Measurements from ENCODE around the gene FLOT1.
A peak's percentile ranks its signal among the peaks of the same experiment; 100 is the strongest.
"Not testable (repeated sequence)": the region's sequence is repeated elsewhere in the genome, so short reads cannot be mapped to it uniquely, and the experiment has no call there.

Gene FLOT1

DNA sequence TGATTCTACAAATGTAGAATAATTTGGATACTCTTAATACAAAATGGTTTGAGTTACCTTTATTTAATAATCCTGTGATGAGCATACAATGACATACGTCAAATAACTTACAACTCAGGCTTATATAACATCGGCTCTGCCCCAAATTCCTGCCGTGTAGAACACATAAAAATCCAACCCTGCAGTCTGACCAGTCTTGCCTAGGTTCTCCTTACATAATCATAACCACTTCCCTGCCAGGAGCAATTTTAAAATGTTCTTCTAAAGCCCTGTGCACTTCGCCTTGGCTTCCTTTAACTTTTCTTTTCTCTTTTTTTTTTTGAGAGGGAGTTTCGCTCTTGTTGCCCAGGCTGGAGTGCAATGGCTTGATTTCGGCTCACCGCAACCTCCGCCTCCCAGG lies 18.1 kb upstream of the FLOT1 start:
- Mint-ChIP-seq H3K4me3 (no peak overlapping the region), H3K27ac (no peak overlapping the region), H3K4me1 (ENCODE audit: low read depth) (peaks cover 41% of the 10 kb centered on the region), H3K36me3 (no peaks in the 10 kb centered on the region), H3K9me3 (ENCODE audit: low read depth) (no peaks in the 10 kb centered on the region), H3K27me3 (no peaks in the 10 kb centered on the region)

DNA sequence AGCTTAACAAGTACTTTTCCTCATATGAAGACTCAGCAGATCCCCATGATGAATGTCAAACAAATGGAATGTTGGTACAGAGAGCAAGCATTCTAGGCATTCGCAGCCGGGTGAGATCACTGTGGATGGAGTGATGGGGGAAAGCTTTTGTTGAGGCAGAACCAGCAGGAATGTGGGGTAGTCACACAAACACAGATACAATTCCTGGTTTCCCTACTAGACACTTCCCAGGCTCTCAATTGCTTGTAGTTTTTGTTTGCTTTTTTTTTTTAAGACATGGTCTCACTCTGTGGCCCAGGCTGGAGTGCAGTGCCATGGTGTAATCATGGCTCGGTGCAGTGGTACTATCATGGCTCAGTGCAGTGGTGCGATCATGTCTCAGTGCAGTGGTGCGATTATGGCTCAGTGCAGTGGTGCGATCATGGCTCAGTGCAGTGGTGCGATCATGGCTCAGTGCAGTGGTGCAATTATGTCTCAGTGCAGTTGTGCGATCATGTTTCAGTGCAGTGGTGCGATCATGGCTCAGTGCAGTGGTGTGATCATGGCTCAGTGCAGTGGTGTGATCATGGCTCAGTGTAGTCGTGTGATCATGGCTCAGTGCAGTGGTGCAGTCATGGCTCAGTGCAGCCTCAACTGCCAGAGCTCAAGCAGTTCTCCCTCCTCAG lies 17.2 kb upstream of the FLOT1 start:
- Mint-ChIP-seq H3K27me3 (no peaks in the 10 kb centered on the region), H3K4me3 (no peak overlapping the region), H3K27ac (no peak overlapping the region), H3K9me3 (ENCODE audit: low read depth) (no peaks in the 10 kb centered on the region), H3K4me1 (ENCODE audit: low read depth) (peaks cover 35% of the 10 kb centered on the region), H3K36me3 (no peaks in the 10 kb centered on the region)

DNA sequence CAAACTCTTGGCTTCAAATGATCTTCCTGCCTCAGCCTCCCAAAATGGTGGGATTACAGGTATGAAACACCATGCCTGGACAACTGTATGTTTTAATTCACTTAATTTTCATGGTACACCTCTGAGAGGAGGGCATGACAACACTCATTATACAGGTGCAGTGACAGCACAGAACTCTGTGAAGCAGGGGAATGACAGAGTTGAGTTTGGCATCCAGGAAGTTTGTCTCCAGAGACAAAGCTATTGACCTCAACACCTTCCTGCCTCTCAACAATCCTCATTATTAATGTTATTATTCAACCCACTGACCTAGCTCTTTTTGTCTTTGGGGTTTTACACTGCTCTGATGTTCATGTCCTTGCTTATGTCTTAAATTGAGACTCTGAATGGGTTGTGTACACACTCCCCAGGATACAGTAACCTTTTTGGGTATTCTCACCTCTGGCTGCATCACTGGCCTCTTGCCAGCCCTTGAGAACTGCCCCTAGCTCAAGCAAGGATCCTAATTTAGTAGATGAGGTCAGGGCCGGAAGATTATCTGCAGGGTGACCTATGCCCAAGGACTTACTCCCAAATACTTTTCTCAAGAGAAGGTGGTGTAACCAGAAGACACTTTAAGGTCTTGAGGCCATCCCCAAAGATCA lies 14.9 kb upstream of the FLOT1 start:
- peaks cover 21% of the 10 kb centered on the region for H3K4me1 Mint-ChIP-seq (ENCODE audit: low read depth)

DNA sequence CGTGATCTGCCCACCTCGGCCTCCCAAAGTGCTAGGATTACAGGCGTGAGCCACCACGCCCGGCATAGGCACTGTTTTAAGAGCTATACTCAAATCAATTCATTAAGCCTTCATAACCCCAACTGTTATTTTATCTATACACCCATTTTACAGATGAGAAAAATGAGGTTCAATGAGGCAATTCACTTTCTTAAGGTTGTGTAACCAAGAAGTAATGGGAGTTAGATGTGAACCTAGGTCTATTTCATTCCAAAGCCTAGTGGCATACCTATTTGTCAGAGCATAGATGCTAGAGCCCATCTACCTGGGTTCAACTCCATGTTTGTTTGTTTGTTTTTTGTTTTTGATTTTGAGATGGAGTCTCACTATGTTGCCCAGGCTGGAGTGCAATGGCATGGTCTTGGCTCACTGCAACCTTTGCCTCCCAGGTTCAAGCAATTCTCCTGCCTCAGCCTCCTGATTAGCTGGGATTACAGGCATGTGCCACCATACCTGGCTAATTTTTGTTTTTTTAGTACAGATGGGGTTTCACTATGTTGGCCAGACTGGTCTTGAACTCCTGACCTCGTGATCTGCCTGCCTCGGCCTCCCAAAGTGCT lies 14.0 kb upstream of the FLOT1 start:
- not testable (repeated sequence) for H3K27me3 Mint-ChIP-seq; H3K9me3 Mint-ChIP-seq (ENCODE audit: low read depth); H3K4me3 Mint-ChIP-seq; H3K27ac Mint-ChIP-seq; H3K36me3 Mint-ChIP-seq
- H3K4me1 Mint-ChIP-seq (ENCODE audit: low read depth) = peaks cover 16% of the 10 kb centered on the region

More for the DNA sequence above, 14.9 kb upstream of the FLOT1 start:
- H3K27ac Mint-ChIP-seq = no peak overlapping the region
- no peak overlapping the region for H3K4me3 Mint-ChIP-seq
- H3K9me3 Mint-ChIP-seq (ENCODE audit: low read depth) = no peaks in the 10 kb centered on the region
- H3K36me3 Mint-ChIP-seq = no peaks in the 10 kb centered on the region
- no peaks in the 10 kb centered on the region for H3K27me3 Mint-ChIP-seq

DNA sequence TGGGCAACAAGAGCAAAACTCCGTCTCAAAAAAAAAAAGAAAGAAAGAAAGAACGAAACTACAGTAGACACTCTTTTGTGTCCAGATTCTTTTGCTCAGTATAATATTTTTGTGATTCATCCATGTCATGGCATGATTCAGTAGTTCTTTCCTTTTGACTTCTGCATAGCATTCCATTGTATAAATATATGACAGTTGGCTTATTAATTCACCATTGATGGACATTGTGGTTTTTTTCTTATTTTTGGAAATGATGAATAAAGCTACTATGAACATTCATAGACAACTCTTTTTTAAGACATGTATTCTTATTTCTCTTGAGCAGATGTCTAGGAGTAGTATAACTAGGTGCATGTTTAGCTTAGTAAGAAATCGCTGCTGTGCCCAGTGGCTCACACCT lies 12.1 kb upstream of the FLOT1 start:
- no peaks in the 10 kb centered on the region for H3K27me3 Mint-ChIP-seq
- H3K36me3 Mint-ChIP-seq = no peaks in the 10 kb centered on the region
- no peak overlapping the region for H3K27ac Mint-ChIP-seq
- no peak overlapping the region for H3K4me3 Mint-ChIP-seq
- H3K9me3 Mint-ChIP-seq (ENCODE audit: low read depth) = no peaks in the 10 kb centered on the region
- H3K4me1 Mint-ChIP-seq (ENCODE audit: low read depth) = peaks cover 16% of the 10 kb centered on the region

DNA sequence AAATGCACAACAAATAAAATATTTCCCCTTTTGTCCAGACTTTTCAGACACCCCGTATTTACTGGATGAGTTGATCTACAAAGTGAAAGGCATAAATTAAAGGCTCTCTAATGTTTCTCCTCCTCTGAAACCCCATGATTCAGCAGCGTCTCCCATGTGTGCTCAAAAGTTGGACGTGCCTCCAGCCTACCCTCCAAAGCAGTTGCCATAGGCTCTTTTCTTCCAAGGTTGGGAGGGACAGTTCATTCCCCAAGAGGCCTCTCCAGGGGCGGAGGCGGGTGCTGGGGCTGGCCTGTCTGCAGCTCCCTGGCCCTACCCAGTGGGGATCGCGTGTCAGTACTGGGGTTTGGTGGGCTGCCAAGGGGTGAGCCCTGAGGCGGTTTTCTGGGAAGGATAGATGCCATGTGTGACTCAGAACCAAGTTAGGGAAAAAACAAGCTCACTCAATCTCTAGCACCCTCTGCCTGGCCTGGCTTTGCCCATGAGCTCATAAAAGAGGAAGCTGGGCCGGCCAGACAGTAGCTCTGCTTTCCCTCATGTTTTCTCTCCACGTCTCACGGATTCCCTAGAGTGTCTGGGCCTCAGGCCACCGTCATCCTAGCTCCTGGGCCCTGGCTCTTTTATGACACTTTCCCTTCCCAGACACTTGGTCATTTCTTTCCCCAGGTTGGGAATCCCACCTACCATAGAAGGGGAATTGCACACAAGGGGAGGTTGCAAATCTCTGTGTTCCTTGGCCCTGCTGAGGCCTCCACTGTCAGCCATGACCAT lies 9.9 kb upstream of the FLOT1 start:
- Mint-ChIP-seq H3K27ac (peak overlapping the region; percentile 31), H3K9me3 (ENCODE audit: low read depth) (no peaks in the 10 kb centered on the region), H3K4me1 (ENCODE audit: low read depth) (peaks cover 22% of the 10 kb centered on the region), H3K4me3 (no peak overlapping the region), H3K27me3 (no peaks in the 10 kb centered on the region), H3K36me3 (no peaks in the 10 kb centered on the region)

DNA sequence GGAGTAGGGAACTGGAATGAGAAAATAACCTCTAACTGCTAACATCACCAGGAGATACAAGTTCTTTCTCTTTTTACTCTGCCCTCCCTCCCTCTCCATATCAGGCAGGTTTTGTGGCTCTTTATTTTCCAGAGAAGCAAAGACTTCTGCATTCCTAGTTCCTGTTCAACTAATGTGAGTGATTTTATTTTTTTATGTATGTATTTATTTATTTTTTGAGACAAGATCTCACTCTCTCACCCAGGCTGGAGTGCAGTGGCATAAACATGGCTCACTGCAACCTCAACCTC lies 7.8 kb upstream of the FLOT1 start:
- no peaks in the 10 kb centered on the region for H3K9me3 Mint-ChIP-seq (ENCODE audit: low read depth)
- H3K27ac Mint-ChIP-seq = no peak overlapping the region
- no peaks in the 10 kb centered on the region for H3K27me3 Mint-ChIP-seq
- H3K36me3 Mint-ChIP-seq = no peaks in the 10 kb centered on the region
- H3K4me1 Mint-ChIP-seq (ENCODE audit: low read depth) = peaks cover 36% of the 10 kb centered on the region
- no peak overlapping the region for H3K4me3 Mint-ChIP-seq

DNA sequence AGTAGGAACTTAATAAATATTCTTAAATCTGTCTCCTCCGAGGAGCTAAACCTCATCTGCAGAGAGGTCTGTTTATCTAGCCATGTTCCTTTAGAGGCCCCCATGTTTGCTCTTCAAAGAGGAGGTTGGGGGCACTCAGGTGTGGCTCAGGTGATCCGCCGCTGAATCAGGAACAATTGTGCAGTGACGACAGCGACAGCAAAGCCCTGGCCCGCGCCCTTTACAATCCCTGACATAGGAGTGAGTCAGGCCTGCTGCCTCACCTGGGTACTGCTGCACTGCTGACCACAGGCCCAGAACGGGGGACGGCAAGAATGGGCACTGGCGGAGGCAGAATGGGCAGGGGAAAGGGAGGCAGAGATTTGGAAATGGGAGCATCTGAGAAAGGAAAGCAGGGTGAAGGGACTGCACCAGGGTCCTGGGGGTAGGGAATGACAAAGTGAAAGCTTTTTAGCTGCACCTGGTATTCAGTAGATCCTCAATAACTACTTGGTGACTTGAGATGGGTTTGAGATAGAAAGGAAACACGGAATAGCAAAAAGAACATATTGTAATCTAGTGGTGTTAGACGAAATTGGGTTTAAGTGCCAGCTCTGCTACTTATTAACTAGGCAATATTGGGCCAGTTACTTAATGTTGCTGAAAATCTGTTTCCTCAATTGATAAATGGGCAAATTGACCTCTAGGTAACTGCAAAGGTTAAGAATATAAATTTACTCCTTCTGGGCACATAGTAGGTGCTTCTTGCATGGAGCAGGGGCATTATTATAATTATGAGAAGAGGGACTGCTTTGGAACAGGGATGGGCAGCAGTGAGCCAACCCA lies 7.3 kb upstream of the FLOT1 start:
- peaks cover 41% of the 10 kb centered on the region for H3K4me1 Mint-ChIP-seq (ENCODE audit: low read depth)
- no peaks in the 10 kb centered on the region for H3K36me3 Mint-ChIP-seq
- H3K27ac Mint-ChIP-seq = peak overlapping the region; percentile 36
- H3K27me3 Mint-ChIP-seq = no peaks in the 10 kb centered on the region
- H3K4me3 Mint-ChIP-seq = no peak overlapping the region
- no peaks in the 10 kb centered on the region for H3K9me3 Mint-ChIP-seq (ENCODE audit: low read depth)

DNA sequence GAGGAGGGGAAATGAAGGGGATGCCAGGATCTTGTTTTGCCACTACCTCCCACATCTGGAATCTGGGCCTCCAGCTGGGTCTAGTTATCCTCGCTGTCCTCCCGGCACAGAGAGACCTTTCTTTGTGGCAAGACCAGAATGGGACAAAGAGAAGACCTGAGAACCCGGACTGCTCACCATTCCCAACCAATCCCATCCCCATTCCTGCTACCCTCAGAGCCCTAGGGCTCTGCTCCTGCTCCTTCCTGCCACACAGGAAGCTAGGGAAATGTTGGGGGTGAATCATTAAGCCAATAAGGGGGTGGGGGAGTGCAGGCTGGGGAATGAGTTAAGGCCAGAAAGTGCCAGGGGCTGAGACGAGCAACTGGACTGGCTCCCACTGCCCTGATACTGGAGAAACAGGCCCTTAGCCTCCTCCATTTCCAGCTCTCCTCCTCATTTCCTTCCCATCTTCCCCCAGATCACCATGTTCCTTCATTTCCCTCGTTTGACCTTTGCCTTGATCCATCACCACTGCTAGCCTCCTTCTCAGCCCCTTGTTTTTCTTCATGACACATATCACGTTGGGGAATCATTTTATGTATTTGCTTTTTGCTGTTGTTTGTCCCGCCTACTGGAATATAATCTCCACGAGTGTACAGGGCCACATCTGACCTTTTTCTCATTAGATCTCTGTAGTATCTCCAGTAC lies 6.5 kb upstream of the FLOT1 start:
- Mint-ChIP-seq H3K4me1 (ENCODE audit: low read depth) (peaks cover 41% of the 10 kb centered on the region), H3K27me3 (no peaks in the 10 kb centered on the region), H3K9me3 (ENCODE audit: low read depth) (no peaks in the 10 kb centered on the region), H3K4me3 (no peak overlapping the region), H3K36me3 (no peaks in the 10 kb centered on the region), H3K27ac (peak overlapping the region; percentile 36)

DNA sequence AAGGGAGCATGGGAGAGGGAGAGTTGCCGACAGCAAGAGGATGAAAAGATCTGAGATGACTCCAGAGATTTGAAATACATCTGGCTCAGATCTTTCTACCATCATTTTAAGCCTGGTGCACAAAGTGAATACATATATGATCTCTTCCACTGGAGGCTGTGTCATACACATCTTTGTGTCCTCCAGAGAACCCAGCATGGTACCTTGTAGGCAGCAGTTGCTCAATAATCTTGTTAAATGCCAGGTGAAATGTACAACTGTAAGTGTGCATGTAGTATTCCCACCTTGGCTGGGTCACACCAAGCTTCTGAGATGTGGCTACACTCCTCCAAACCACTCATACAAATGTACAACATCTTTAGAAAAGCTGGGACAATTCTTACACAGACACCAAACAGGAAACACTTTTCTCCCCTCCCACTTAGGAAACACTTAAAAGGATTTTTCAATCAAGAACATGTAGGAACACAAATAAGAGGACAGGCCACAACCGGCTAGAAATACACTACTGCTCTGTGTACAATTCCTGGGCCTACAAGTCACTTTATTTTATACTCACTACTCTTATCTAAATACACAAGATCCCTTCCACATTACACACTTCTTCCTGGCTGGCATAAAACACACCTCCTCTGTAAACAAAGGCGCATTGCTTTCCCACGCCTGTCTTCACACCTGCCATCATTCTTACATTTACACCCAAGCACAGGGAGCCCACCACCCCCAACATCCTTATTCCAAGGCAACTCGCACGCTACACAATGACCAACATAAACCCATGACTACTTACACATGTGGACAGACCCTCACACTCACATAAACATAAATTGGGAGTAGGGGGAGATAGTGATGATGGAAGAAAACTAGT lies 5.6 kb upstream of the FLOT1 start:
- peaks cover 42% of the 10 kb centered on the region for H3K4me1 Mint-ChIP-seq (ENCODE audit: low read depth)
- no peak overlapping the region for H3K4me3 Mint-ChIP-seq
- H3K9me3 Mint-ChIP-seq (ENCODE audit: low read depth) = no peaks in the 10 kb centered on the region
- H3K27ac Mint-ChIP-seq = peak overlapping the region; percentile 78
- no peaks in the 10 kb centered on the region for H3K27me3 Mint-ChIP-seq
- peaks cover 8% of the 10 kb centered on the region for H3K36me3 Mint-ChIP-seq

DNA sequence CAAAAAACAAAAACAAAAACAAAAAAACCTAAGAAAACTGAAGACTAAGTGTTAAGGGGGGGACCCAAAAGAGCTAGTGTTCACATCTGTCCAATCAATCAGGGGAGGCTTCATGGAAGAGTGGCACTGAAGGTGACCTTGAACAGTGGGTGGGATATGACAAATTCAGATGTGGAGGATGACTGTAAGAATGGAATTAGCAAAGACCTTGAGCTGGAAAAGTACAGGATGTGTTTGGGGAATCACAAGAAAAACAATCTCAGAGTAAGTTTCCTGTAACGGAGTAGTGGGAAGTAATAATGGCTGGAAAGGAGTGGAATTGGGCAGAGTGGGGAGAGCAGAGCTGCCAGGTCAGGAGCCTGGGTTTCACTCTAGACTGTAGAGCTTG lies 4.8 kb upstream of the FLOT1 start:
- H3K27me3 Mint-ChIP-seq = no peaks in the 10 kb centered on the region
- H3K4me1 Mint-ChIP-seq (ENCODE audit: low read depth) = peaks cover 42% of the 10 kb centered on the region
- peak overlapping the region; percentile 78 for H3K27ac Mint-ChIP-seq
- no peak overlapping the region for H3K4me3 Mint-ChIP-seq
- peaks cover 9% of the 10 kb centered on the region for H3K36me3 Mint-ChIP-seq
- H3K9me3 Mint-ChIP-seq (ENCODE audit: low read depth) = no peaks in the 10 kb centered on the region

DNA sequence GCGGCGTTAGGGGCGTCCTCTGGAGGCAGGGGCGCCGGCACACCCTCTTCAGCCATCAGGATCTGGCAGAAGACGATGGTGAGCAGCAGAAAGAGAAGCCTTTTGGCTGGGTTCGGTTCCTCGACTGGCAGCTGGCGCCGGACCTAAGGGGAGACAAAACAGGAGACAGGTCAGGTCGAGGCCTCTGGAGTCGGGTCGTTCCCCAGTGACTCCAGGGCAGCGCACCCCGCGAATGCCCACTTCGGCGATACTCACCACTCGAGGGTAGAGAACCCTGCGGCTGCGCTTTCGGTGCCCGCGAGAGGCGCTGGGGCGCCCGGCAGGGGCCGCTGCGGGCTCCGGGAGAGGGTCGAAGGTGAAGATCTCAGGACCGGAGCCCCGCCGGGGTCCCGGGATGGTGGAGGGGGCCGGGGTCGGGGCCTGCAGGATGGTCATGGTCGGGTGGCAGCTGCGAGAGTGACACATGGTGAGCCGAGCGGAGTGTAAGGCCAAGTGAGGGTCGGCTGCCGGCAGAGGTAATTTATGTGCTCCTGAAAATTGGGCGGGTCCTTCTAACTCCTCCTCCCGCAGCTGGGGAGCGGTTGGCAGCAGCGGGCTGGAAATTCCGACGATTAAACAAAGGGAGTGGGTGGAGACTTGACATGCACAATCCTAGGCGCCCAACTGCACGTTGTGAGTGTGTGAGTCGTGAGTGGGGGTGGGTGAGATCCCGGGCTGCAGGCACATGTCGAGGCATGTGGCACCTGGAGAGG lies 1.7 kb upstream of the FLOT1 start, which contains the start of gene IER3:
TSS of gene IER3 (minus strand) at position 494 of the 752 bp plus-strand sequence. CDS start at position 465, 29 bp downstream.
- Mint-ChIP-seq H3K36me3 (peaks cover 9% of the 10 kb centered on the region), H3K27ac (peak within 1 kb of the TSS; percentile 98), H3K27me3 (no peaks in the 10 kb centered on the region), H3K4me3 (peak within 1 kb of the TSS; percentile 98), H3K9me3 (ENCODE audit: low read depth) (no peaks in the 10 kb centered on the region), H3K4me1 (ENCODE audit: low read depth) (peaks cover 61% of the 10 kb centered on the region)
